Stimulated activated CD8-positive, alpha-beta memory T cell treated with anti-CD3 and anti-CD28 coated beads, Interleukin-4, amount 100 ng/mL, for 4 hours (primary cell): ENCODE data around the gene CTXN3.

Experiments
- DNase-seq, 2 donors: peaks; one replicate each; pipeline ENCODE4 v3.0.0-alpha.2; 2020; ENCODE audit warnings: low read depth in 2 of 2, low spot score in 1 of 2

The CTXN3 gene

DNA sequence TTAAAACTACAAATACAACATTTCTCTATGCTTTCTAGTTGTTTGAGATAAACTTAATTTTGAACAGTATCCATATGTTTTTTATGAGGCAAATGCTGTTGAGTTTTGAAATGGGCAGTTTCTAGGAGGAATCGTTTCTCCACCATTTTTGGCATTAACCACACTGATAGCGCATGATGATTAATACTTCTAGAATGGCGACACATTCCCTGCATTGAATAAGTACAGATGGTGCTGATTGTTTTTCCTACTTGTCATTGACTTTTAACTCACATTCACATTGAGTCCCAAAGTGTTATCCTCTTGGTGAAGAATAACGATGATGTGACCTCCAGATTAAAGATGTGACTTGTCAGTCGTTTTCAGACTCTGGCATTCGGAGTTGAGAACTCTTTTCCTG is 47.8 kb downstream of the CTXN3 start:
- no peak for DNase-seq

DNA sequence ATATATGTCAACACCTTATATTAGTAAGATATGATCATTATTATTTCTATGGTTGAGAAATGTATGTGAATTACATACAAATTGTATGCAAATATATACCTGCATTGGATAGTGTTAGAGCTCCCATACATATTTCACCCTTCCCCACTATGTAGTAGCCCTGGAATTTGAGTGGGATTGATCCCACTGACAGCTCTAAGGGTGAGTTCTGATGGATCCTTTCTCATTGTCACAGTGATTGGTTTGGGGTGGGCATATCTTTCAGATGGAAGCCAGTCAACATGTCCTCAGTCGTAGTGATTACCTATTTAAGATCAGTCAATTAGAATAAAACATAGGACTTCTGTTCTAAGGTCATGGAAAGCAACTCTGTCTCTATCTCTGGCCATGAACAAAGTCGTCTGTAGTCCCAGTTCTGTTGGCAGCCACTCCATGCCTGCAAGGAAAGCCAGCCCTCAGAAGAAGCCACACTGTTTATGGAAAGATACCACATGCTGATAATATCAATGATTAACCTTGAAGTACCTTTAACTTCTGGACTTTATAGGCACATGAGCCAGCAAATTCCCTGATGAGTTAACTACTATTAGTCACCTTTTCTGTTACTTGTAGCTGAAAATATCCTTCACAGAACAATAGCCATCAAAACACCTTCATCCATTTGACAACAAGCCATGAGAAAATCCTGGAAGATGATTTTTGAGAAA is 49.2 kb downstream of the CTXN3 start:
- no peak for DNase-seq

DNA sequence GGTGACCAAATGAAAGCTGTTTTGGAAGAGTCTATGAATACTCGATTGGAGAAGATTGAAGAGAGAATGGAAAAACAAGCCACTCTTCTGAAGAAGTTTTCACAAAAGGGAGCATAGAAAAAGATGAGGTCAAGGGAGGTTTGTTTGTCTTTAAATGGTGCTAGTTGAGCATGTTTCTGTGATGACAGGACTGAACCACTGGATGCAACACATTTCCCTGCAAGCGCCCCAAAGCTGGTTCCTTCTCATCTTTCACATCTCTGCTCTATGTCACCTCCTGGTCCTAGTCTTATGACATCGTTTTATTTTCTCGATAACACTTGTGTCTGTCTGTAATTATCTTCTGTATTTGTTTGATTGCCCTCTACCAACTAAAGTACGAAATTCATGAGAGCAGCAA is 50.5 kb downstream of the CTXN3 start:
- no peak for DNase-seq

DNA sequence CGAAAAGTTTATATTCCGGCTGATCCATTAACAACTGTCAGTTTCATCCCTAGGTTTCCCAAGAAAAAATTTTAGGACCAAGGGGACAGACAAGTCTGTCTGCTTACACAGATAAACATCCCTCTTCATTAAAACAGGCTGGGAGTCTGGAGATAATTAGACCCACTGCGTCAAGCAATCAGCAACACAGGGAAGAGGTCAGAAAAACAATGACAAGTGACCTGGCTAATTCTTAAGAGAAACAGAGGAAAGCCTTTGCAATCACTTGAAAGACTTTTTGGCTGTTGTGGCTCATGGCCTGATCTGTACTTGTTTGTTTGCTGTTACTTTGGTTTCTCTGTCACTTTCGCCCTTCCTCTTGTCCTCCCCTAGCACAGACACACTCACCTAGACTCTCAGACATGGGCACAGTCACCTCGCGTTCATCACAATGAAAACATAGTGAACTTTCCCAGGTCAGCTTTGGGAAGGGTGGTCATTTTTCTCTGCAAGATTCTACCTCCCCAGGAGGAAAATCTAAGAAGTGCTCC is 51.4 kb downstream of the CTXN3 start:
- DNase-seq: no peak

DNA sequence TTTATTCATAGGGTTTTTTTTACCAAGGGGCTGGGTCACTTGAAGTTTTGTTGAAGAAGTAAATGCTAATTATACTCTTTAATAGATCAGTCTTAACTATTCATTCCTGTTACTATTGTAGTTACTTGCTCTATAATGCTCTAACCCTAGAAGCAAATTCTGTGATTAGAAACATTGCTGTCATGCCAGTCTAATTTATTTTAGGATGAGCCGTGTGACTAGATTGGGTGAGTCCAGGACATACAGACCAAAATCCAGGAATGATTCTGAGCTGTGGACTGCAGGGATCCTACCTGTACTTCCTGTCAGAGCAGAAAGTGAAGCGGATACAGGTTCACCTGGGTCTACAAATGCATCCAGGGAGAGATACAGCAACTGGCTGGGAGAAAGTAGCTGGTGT is 53.6 kb downstream of the CTXN3 start:
- no peak for DNase-seq

DNA sequence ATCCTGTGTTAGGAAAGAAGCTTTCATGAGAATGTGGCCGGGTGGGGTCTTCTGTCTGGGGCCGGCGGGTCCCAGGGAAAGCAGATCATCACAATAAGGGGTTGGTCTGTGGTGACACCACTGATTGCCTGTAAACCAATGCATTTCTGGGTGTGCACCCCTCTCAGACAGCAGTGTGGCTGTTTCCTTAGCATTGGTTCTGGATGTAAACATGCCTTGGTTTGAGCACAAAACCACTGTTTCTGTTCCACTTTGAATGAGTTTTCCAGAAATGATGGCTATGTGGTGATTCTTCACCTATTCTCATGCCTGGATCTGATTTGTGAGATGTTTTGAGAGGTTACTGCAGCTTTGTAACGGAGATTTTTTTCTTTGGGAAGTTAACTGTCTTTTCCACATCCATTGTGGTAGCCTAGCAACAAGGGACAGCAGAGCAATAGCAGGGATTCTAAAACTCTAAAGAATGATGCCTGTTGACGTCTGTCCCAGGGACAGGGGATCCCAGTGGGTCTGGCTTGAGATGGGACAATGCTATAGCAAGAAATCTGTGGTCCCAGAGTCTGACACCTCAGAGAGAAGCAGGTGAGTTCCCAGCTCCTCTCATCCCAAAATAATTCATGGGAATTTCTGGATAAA is 54.2 kb downstream of the CTXN3 start, which contains the start of gene CCDC192:
CCDC192 (plus strand) TSS at position 466 of the 636 bp plus-strand sequence; CDS start at position 521, 55 bp downstream.
- no peak for DNase-seq

DNA sequence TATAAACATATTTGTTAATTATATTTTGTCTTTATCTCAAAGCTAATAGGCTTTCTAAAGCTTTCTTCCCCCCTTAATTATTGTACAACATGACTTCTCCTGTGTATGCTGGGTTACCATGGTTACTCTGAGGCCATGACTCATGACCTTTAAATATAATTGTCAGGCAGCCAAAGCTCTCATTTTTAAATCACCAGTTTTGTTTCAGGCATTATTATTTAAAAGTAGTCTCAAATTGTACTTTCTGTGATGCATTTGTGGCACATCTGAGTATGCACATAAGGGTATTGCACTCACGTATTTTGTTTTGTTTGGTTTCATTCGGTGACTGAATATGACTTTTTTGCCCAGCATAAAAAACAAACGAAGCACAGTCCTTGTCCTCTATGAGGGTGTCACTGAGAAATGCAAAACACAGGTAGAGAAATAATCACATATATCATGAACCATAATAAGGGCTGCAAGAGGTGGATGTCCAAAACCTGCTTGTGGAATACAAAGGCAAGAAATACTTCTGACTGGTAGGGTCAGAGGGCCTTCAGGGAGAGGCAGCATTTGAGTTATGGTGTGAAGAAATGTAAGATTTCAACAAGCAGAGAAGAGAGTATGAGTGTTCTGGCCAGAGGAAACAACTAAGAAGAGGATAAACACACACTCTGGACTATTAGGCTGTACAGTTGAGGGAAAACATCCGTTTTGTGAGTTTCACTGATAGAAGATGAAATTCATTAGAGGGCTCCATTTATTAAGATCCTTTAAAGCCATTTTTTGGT is 56.4 kb downstream of the CTXN3 start:
- DNase-seq: no peak

DNA sequence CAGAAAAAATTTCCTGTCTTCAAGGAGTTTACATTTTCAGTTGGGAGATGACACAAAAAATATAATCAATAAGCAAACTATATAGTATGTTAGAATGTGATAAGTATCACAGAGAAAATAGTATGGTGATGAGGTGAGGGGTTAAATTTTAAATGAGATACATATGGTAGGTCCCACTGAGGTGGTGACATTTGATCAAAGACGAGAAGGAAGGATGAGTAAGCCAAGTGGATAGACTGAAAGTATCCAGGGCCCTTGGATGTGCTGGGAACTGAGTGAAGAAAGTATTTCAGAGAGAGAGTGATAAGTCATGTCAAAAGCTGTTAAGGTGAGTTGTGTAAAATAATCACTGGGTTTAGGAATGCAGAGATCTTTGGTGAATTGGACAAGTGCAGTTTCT is 57.8 kb downstream of the CTXN3 start:
- DNase-seq: no peak

DNA sequence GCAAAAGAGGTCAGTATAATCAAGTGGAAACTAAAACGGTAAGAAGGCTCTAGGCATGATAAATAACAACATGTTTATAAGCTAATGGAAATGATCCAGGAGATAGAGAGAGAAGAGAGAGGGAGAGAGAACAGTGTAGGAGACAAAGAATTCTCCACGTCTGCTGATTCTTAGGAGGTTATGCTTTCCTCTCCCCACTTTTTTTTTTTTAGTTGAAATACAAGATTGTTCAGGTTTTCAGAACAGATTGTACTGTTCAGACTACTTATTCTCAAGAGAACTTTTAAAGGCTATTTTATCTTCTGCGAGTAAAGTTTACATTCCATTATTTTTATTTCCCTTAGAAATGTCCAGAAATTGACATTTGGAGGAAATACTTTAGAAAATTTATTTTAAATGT is 58.3 kb downstream of the CTXN3 start:
- DNase-seq: no peak
